HG03521 (cell line): ENCODE data around the gene CCNK.

Source experiments
- ATAC-seq: cut with Tn5 transposase; IDR thresholded peaks from one replicate; pipeline ENCODE4 v1.9.1; 2021; ENCODE audit warnings: mild to moderate bottlenecking, moderate library complexity; ENCODE audit not compliant: unreplicated experiment

The CCNK gene

DNA sequence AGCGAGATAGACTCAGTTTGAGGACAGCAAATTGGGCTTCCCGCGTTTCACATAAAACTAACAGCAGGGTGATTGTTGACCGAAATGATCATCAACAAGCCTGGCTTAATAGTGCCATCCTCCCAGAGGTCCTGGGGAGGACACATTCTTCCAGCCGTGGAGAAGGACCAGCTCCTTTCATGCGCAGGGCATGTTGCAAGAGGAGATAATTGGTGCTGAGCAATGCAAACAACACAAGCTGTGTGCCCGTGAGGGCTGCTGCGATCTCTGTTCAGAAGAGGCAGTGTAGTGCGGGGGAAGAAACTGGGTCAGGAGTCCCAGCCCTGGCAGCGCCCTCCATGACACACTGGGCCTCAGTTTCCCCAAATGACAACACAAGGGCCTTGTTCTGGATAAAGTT lies 68.5 kb downstream of the CCNK start:
- no peak for ATAC-seq

DNA sequence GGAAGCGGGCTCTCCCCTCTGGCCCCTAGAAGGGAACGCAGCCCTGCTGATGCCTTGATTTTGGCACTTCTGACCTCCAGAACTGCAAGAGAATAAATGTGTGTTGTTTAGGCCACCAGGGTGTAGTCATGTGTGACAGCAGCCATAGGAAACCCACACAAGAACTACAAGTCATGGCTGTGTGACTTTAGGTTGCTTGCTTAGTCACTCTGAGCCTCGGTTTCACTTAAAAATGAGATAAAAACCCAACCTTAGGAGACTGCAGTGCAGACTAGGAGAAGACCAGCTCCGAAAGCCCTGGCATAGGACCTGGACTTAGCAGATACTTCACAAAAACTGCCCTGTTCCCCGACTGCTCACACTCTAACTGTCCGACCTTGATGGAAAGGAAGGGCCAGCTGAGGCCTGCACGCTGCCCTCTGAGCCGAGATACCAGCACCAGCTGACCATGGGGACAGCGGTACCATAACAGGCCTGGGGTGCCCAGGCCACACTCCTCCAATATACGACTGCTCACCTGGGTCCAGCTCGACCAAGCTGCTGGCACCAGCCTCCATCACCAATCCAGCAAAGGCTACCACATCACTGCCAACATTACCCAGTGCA lies 69.3 kb downstream of the CCNK start:
- ATAC-seq: no peak

DNA sequence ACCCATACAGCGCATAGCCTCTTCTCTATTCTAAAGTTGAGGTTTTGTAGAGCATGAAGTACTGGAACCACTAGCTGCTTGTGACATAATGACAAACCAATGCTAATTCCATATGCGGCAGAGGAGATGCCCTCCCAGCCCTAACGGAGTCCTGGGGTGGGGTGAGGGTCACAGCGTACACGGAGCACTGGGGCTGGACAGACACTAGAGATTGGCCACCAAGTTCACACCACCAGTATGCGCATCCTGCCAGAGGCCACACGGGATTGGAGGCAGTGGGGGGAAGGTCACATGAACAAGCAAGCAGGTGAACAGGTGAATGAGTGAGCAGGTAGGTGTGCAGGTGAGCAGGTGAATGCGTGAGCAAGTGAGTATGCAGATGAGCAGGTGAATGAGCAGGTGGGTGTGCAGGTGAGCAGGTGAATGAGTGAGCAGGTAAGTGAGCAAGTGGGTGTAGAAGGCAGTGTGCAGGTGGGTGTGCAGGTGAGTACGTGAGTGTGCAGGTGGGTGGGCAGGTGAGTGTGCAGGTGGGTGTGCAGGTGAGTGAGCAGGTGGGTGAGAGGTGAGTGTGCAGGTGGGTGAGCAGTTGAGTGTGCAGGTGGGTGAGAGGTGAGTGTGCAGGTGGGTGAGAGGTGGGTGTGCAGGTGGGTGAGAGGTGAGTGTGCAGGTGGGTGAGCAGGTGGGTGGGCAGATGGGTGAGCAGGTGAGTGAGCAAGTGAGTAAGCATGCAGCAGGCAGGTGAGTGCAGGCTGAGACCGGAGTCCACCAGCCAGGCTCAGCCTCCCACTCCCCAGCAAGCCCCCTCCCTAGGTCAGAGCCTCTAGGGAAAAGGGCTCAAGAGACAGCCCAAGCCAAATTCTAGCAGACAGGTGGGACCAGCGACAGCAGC lies 70.1 kb downstream of the CCNK start:
- no peak for ATAC-seq

- no peak for ATAC-seq
Measured at GRCh38 chr14:99552021-99552553, 70.9 kb downstream of the CCNK start.

DNA sequence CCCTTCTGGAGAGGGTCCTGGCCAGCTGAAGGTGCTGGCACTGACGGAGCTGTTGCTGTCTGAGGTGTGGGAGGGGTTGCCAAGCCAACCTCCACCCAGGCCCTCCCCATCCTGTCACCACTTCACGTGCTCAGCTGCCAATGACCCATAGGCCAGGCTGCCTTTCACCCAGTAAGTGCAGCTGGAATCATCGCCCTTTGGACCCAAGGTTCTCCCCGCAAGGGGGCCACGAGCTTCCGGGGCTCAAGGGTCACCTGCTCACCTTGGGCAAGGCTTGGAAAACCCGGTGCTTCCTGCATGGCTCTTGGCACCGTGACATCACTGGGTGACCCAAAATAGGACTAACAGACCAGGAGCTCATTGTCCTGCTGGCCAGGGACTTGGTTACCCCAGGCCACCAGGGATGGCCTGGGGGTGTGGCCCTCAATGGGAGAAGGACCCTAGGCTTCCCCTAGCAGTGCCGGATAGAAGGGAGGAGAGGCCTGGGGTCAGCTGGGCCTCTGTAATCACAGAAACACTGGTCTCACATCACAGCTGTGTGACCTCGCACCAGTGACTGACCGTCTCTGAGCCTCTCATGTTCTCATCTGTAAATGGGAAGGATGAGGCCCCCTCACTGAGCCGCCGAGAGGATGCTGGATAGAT lies 71.5 kb downstream of the CCNK start:
- ATAC-seq: no peak

GRCh38 chr14:99554184-99554583 lies 73.0 kb downstream of the CCNK start:
- ATAC-seq: no peak

- ATAC-seq: no peak
Measured at GRCh38 chr14:99554757-99555531, 73.7 kb downstream of the CCNK start.

- no peak for ATAC-seq
Measured at GRCh38 chr14:99556134-99556791, 75.1 kb downstream of the CCNK start.

DNA sequence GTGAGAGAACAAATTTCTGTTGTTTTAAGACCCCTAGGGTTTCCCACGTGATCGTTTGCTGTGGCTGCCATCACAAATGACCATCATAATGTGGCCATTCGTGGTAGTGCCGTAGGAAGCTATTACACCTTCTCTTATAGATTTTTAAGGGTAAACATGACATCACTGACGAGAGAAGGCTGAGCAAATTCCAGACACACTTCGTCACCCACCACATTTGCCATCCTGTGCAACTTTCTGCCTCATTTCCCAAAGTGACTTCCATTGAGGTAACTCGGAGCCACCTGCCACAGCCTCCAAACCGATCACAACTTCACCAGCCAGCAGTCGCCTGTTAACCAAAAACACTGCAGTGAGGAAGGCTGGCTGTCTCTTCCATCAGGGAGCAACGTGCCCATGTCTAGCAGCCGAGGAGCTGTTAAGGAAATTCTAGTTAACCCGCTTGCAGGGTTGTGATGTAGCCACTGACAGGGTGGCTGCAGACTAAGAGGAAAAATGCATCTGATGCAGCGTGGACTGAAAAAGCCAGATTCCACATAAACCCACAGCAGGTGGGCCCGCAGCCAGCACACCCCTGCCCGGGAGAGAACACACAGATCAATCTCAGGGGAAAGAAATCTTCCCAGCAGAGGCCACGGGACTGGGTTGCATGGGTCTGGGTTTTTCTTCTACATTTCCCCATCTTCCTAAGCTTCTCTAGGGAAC lies 78.2 kb downstream of the CCNK start:
- ATAC-seq: no peak

- no peak for ATAC-seq
Measured at GRCh38 chr14:99560403-99560802, 79.2 kb downstream of the CCNK start.

- ATAC-seq: no peak
Measured at GRCh38 chr14:99560922-99561683, 79.9 kb downstream of the CCNK start.

GRCh38 chr14:99561864-99562263 lies 80.7 kb downstream of the CCNK start:
- ATAC-seq: no peak
